CD14-positive monocyte (primary cell): ENCODE measurements around the gene GAD2. TPM values are rescaled to one million over a fixed set of nuclear protein-coding genes. Genes with fewer than 3 reads are reported as not detected.

Experiments
- DNase-seq, 3 donors: peaks; one replicate each; pipeline ENCODE4 v3.0.0-alpha.2; 2011 to 2022
- H2AFZ ChIP-seq: 2 replicates; pipeline ENCODE4 v1.6.0; 2012; ENCODE audit warnings: mild to moderate bottlenecking, low read depth, low read length, inconsistent platforms; ENCODE audit not compliant: insufficient read depth, poor library complexity, severe bottlenecking
- H3K27ac ChIP-seq, 2 donors: 1 replicate in 1 of 2; 2 replicates in 1 of 2; pipeline ENCODE4 v1.5.1; 2012 to 2013; ENCODE audit warnings: low read length in 2 of 2, control low read depth in 1 of 2, inconsistent platforms in 1 of 2, low read depth in 1 of 2, mild to moderate bottlenecking in 1 of 2
- H3K27me3 ChIP-seq, 2 donors: one replicate each; pipeline versions ENCODE4 v1.6.0 to v1.6.1; 2011 to 2013; ENCODE audit warnings: low read length in 2 of 2; ENCODE audit not compliant: control insufficient read depth in 2 of 2, insufficient read depth in 2 of 2
- H3K36me3 ChIP-seq, 2 donors: replicated peaks in 1 of 2; 1 replicate in 1 of 2; 2 replicates in 1 of 2; pipeline versions ENCODE4 v1.5.1 to v1.6.1; 2012 to 2013; ENCODE audit warnings: low read length in 2 of 2, control low read depth in 1 of 2, inconsistent platforms in 1 of 2, mild to moderate bottlenecking in 1 of 2; ENCODE audit not compliant: insufficient read depth in 2 of 2, control insufficient read depth in 1 of 2
- H3K4me1 ChIP-seq, 2 donors: 1 replicate in 1 of 2; 2 replicates in 1 of 2; pipeline versions ENCODE4 v1.5.1 to v1.6.1; 2012 to 2013; ENCODE audit warnings: low read length in 2 of 2, control low read depth in 1 of 2, inconsistent platforms in 1 of 2, mild to moderate bottlenecking in 1 of 2, moderate library complexity in 1 of 2; ENCODE audit not compliant: insufficient read depth in 2 of 2, control insufficient read depth in 1 of 2
- H3K4me2 ChIP-seq: replicated peaks from 2 replicates; pipeline ENCODE3; 2012; ENCODE audit warnings: low read length, moderate library complexity, mild to moderate bottlenecking; ENCODE audit not compliant: poor library complexity, severe bottlenecking; ENCODE audit errors: extremely low read depth
- H3K4me3 ChIP-seq, 3 experiments: fragments of 200-600 bp in 1 of 3; sonication (generic) in 1 of 3; replicated peaks in 1 of 3; 1 replicate in 2 of 3; 2 replicates in 1 of 3; pipeline ENCODE4 v1.5.1; 2011 to 2013; ENCODE audit warnings: low read length in 3 of 3, mild to moderate bottlenecking in 3 of 3, control low read depth in 2 of 3, low read depth in 2 of 3, inconsistent platforms in 1 of 3, moderate library complexity in 1 of 3
- H3K79me2 ChIP-seq: 2 replicates; pipeline ENCODE4 v1.6.0; 2012; ENCODE audit warnings: mild to moderate bottlenecking, control low read depth, inconsistent platforms, low read length, moderate library complexity; ENCODE audit not compliant: insufficient read depth
- H3K9ac ChIP-seq: 2 replicates; pipeline ENCODE4 v1.6.0; 2017; ENCODE audit warnings: low read length, mild to moderate bottlenecking; ENCODE audit not compliant: insufficient read depth, poor library complexity, severe bottlenecking
- H3K9me3 ChIP-seq, 2 donors: replicated peaks in 1 of 2; 1 replicate in 1 of 2; 2 replicates in 1 of 2; pipeline versions ENCODE4 v1.5.1 to v1.6.1; 2012 to 2013; ENCODE audit warnings: low read length in 2 of 2, control low read depth in 1 of 2; ENCODE audit not compliant: control insufficient read depth in 1 of 2, insufficient read depth in 1 of 2
- H4K20me1 ChIP-seq: 2 replicates; pipeline ENCODE4 v1.6.0; 2012; ENCODE audit warnings: mild to moderate bottlenecking, low read length, control low read depth, moderate library complexity; ENCODE audit not compliant: insufficient read depth
- H3K27ac Mint-ChIP-seq, 7 donors: one replicate each; pipeline ENCODE4 v1.8.0; 2020; ENCODE audit warnings: mild to moderate bottlenecking in 7 of 7, mixed read lengths in 7 of 7, moderate library complexity in 6 of 7, inconsistent platforms in 2 of 7
- H3K27me3 Mint-ChIP-seq, 3 donors: one replicate each; pipeline ENCODE4 v1.8.0; 2021 to 2022; ENCODE audit warnings: low read depth in 3 of 3, mild to moderate bottlenecking in 3 of 3, mixed read lengths in 3 of 3, moderate library complexity in 3 of 3, inconsistent platforms in 1 of 3
- H3K36me3 Mint-ChIP-seq, 2 donors: one replicate each; pipeline ENCODE4 v1.8.0; 2020; ENCODE audit warnings: mixed read lengths in 2 of 2, inconsistent platforms in 1 of 2, mild to moderate bottlenecking in 1 of 2
- H3K4me1 Mint-ChIP-seq: one replicate; pipeline ENCODE4 v1.8.0; 2020; ENCODE audit warnings: mild to moderate bottlenecking, mixed read lengths
- H3K4me3 Mint-ChIP-seq, 2 donors: one replicate each; pipeline ENCODE4 v1.8.0; 2020; ENCODE audit warnings: mild to moderate bottlenecking in 2 of 2, mixed read lengths in 2 of 2, moderate library complexity in 1 of 2
- H3K9me3 Mint-ChIP-seq, 7 donors: one replicate each; pipeline ENCODE4 v1.8.0; 2020 to 2022; ENCODE audit warnings: mixed read lengths in 7 of 7, mild to moderate bottlenecking in 6 of 7, moderate library complexity in 6 of 7, inconsistent platforms in 2 of 7
- WGBS: methylation state at CpG from one replicate; pipeline ENCODE4 v1.1.5; 2013; ENCODE audit warnings: missing lambda C conversion rate; ENCODE audit not compliant: insufficient coverage; 5-methylcytosine and 5-hydroxymethylcytosine counted together
- intact Hi-C, 2 donors: fragments of 100-400 bp; cut with micrococcal nuclease; formaldehyde crosslinking; loops; one replicate each; pipeline versions ENCODE4 v1.15.0 to v1.15.1; 2023
- polyA plus RNA-seq, 3 donors: library from polyadenylated mRNA; depleted of rRNA in 1 of 3; unstranded in 2 of 3; stranded (reverse) in 1 of 3; fragments of 300-500 nt in 2 of 3; fragments of >200 nt in 1 of 3; fragmentation: Illumina TruSeq in 2 of 3; gene quantifications; 1 replicate in 2 of 3; 2 replicates in 1 of 3; pipeline ENCODE4 v1.2.3, GENCODE V29; 2012 to 2021
- TF ChIP-seq, protein P1 (sequence below): fragments of 200-600 bp; IDR thresholded peaks from one replicate; pipeline ENCODE4 v1.8.0; 2022; ENCODE audit warnings: antibody characterized with exemption, mild to moderate bottlenecking

The GAD2 gene
- polyA plus RNA-seq, 3 donors = not detected

DNA sequence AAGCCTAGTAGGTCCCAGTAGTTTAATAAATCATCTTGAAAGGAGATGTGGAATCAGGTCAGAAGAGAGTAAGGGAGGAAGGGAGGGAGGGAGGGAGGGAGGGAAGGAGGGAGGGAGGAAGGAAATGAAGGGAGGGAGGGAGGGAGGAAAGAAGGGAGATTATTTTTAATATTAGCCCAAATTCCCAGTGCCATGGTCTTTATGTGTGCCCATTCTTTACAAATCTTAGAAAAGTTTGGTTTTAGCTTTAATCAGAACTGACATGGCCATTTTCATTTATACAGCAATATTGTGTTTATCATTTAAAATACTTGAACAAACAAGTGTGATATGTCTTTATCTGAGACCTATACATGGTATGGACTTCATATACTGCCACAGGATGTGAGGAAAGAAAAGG, 86.8 kb downstream of the GAD2 start:
- Mint-ChIP-seq H3K27me3 (peaks cover 2 to 14% (median 7%) of the 10 kb centered on the region in 3 donors), H3K4me3 (no peak overlapping the region), H3K4me1 (no peaks in the 10 kb centered on the region), H3K36me3 (no peaks in the 10 kb centered on the region), H3K9me3 (peaks cover 0 to 2% (median 0%) of the 10 kb centered on the region in 7 donors), H3K27ac (no peak overlapping the region)
- Histone ChIP-seq H4K20me1 (no peaks in the 10 kb centered on the region), H3K36me3 (no peaks in the 10 kb centered on the region), H2AFZ (no peak overlapping the region), H3K4me3 (no peak overlapping the region), H3K4me2 (no peak overlapping the region), H3K9me3 (no peaks in the 10 kb centered on the region), H3K79me2 (no peaks in the 10 kb centered on the region), H3K27ac (no peak overlapping the region), H3K4me1 (no peaks in the 10 kb centered on the region), H3K9ac (no peak overlapping the region), H3K27me3 (peaks cover 3 to 4% of the 10 kb centered on the region in 2 donors)
- no peak for DNase-seq
- intact Hi-C loops = no loop called here
- TF ChIP-seq, protein P1, sequence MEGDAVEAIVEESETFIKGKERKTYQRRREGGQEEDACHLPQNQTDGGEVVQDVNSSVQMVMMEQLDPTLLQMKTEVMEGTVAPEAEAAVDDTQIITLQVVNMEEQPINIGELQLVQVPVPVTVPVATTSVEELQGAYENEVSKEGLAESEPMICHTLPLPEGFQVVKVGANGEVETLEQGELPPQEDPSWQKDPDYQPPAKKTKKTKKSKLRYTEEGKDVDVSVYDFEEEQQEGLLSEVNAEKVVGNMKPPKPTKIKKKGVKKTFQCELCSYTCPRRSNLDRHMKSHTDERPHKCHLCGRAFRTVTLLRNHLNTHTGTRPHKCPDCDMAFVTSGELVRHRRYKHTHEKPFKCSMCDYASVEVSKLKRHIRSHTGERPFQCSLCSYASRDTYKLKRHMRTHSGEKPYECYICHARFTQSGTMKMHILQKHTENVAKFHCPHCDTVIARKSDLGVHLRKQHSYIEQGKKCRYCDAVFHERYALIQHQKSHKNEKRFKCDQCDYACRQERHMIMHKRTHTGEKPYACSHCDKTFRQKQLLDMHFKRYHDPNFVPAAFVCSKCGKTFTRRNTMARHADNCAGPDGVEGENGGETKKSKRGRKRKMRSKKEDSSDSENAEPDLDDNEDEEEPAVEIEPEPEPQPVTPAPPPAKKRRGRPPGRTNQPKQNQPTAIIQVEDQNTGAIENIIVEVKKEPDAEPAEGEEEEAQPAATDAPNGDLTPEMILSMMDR = no peak

DNA sequence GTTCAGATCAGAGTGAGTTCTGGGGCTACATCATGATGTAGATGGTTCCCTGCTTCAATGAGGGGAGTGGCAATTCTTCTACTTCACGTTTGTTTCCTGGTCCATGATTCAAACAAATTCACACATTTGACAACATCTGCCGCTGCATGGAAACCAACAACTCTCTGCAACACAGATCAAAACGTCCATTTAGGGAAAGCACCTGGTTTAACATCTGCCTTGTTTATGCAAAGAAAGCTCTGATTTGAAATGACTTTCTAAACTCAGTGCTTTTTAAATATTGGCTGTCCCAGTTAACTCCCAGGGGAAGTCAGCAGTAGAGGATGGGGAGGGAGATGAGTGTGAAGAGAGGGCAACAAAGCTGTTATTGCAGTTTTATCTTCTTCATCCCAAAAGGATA, 93.8 kb downstream of the GAD2 start:
- Histone ChIP-seq H3K4me2 (no peak overlapping the region), H3K36me3 (no peaks in the 10 kb centered on the region), H3K9ac (no peak overlapping the region), H2AFZ (no peak overlapping the region), H3K4me1 (no peaks in the 10 kb centered on the region), H3K9me3 (no peaks in the 10 kb centered on the region), H3K4me3 (no peak overlapping the region), H3K79me2 (no peaks in the 10 kb centered on the region), H3K27ac (no peak overlapping the region), H4K20me1 (no peaks in the 10 kb centered on the region), H3K27me3 (peaks cover 14 to 23% of the 10 kb centered on the region in 2 donors)
- no peak overlapping the region for H3K27ac Mint-ChIP-seq
- H3K4me3 Mint-ChIP-seq = peak overlapping the region in 1 of 2 donors; percentile 47
- H3K36me3 Mint-ChIP-seq = no peaks in the 10 kb centered on the region
- 67% methylated on average over 2 of the region's 3 CpGs for WGBS
- intact Hi-C loops = no loop called here
- H3K4me1 Mint-ChIP-seq = no peaks in the 10 kb centered on the region
- no peak for DNase-seq
- H3K9me3 Mint-ChIP-seq = peaks cover 0 to 2% (median 0%) of the 10 kb centered on the region in 7 donors
- TF ChIP-seq, protein P1 = no peak
- H3K27me3 Mint-ChIP-seq = peaks cover 6 to 36% (median 18%) of the 10 kb centered on the region in 3 donors
